GM21381 (cell line): ENCODE measurements around the gene DISC1.
"Not testable (repeated sequence)": the region's sequence is repeated elsewhere in the genome, so short reads cannot be mapped to it uniquely, and the experiment has no call there.

Experiments
- ATAC-seq: cut with Tn5 transposase; IDR thresholded peaks from one replicate; pipeline ENCODE4 v1.9.1; 2021; ENCODE audit warnings: mild to moderate bottlenecking, moderate library complexity; ENCODE audit not compliant: unreplicated experiment

The DISC1 gene

GRCh38 chr1:231724876-231725647 is 98.5 kb downstream of the DISC1 start:
- ATAC-seq: no peak

- ATAC-seq: no peak
Observed at GRCh38 chr1:231727171-231727570, 100.6 kb downstream of the DISC1 start.

GRCh38 chr1:231728987-231729386 is 102.4 kb downstream of the DISC1 start:
- not testable (repeated sequence) for ATAC-seq

GRCh38 chr1:231729544-231729943 is 103.0 kb downstream of the DISC1 start:
- no peak for ATAC-seq

- no peak for ATAC-seq
Observed at GRCh38 chr1:231731268-231731667, 104.7 kb downstream of the DISC1 start.

GRCh38 chr1:231733063-231733462 is 106.5 kb downstream of the DISC1 start:
- no peak for ATAC-seq

- ATAC-seq: no peak
Observed at GRCh38 chr1:231733672-231734071, 107.1 kb downstream of the DISC1 start.

GRCh38 chr1:231734417-231734816 is 107.8 kb downstream of the DISC1 start:
- ATAC-seq: no peak

- ATAC-seq: no peak
Observed at GRCh38 chr1:231735411-231735810, 108.8 kb downstream of the DISC1 start.

GRCh38 chr1:231735941-231736340 is 109.4 kb downstream of the DISC1 start:
- no peak for ATAC-seq

- ATAC-seq: no peak
Observed at GRCh38 chr1:231736464-231736863, 109.9 kb downstream of the DISC1 start.

GRCh38 chr1:231738554-231738953 is 112.0 kb downstream of the DISC1 start:
- ATAC-seq: no peak

GRCh38 chr1:231743966-231744365 is 117.4 kb downstream of the DISC1 start:
- no peak for ATAC-seq

GRCh38 chr1:231748760-231749415 is 122.3 kb downstream of the DISC1 start:
- no peak for ATAC-seq

GRCh38 chr1:231750296-231750695 is 123.7 kb downstream of the DISC1 start:
- ATAC-seq: no peak

GRCh38 chr1:231750818-231751362 is 124.3 kb downstream of the DISC1 start:
- no peak for ATAC-seq

- no peak for ATAC-seq
Observed at GRCh38 chr1:231751415-231751814, 124.8 kb downstream of the DISC1 start.

GRCh38 chr1:231753313-231753712 is 126.7 kb downstream of the DISC1 start:
- no peak for ATAC-seq

- peak; percentile 30 for ATAC-seq
Observed at GRCh38 chr1:231757101-231757404, 130.5 kb downstream of the DISC1 start.

GRCh38 chr1:231757759-231758158 is 131.2 kb downstream of the DISC1 start:
- ATAC-seq: no peak

- ATAC-seq: no peak
Observed at GRCh38 chr1:231761252-231761651, 134.7 kb downstream of the DISC1 start.
